GM18502 (cell line): ENCODE results near the gene RYR1.
"Not testable (repeated sequence)": the region's sequence is repeated elsewhere in the genome, so short reads cannot be mapped to it uniquely, and the experiment has no call there.

Source experiments
- ATAC-seq: cut with Tn5 transposase; IDR thresholded peaks from one replicate; pipeline ENCODE4 v1.9.1; 2021; ENCODE audit warnings: mild to moderate bottlenecking; ENCODE audit not compliant: unreplicated experiment, poor library complexity

The RYR1 gene

GRCh38 chr19:38452430-38453366, 19.2 kb downstream of the RYR1 start:
- ATAC-seq = no peak

- ATAC-seq = no peak
Observed at GRCh38 chr19:38453596-38453995, 20.1 kb downstream of the RYR1 start.

- no peak for ATAC-seq
Observed at GRCh38 chr19:38455031-38455430, 21.5 kb downstream of the RYR1 start.

- ATAC-seq = no peak
Observed at GRCh38 chr19:38457202-38457601, 23.7 kb downstream of the RYR1 start.

GRCh38 chr19:38457690-38458405, 24.4 kb downstream of the RYR1 start:
- ATAC-seq = no peak

GRCh38 chr19:38458991-38459390, 25.5 kb downstream of the RYR1 start:
- no peak for ATAC-seq

GRCh38 chr19:38463365-38463764, 29.9 kb downstream of the RYR1 start:
- no peak for ATAC-seq

GRCh38 chr19:38464421-38465082, 31.1 kb downstream of the RYR1 start:
- ATAC-seq = no peak

- ATAC-seq = no peak
Observed at GRCh38 chr19:38466050-38466449, 32.6 kb downstream of the RYR1 start.

- no peak for ATAC-seq
Observed at GRCh38 chr19:38467541-38468525, 34.3 kb downstream of the RYR1 start.

- no peak for ATAC-seq
Observed at GRCh38 chr19:38469151-38469550, 35.7 kb downstream of the RYR1 start.

- no peak for ATAC-seq
Observed at GRCh38 chr19:38470788-38471480, 37.4 kb downstream of the RYR1 start.

GRCh38 chr19:38472725-38473124, 39.2 kb downstream of the RYR1 start:
- ATAC-seq = not testable (repeated sequence)

- ATAC-seq = no peak
Observed at GRCh38 chr19:38473201-38473600, 39.7 kb downstream of the RYR1 start.

- no peak for ATAC-seq
Observed at GRCh38 chr19:38475176-38475575, 41.7 kb downstream of the RYR1 start.

- ATAC-seq = no peak
Observed at GRCh38 chr19:38478273-38478971, 44.9 kb downstream of the RYR1 start.

GRCh38 chr19:38482496-38482895, 49.0 kb downstream of the RYR1 start:
- no peak for ATAC-seq

GRCh38 chr19:38483016-38483630, 49.6 kb downstream of the RYR1 start:
- no peak for ATAC-seq
